Measurements from ENCODE around the gene KAZN. TPM values are rescaled to one million over a fixed set of nuclear protein-coding genes. Genes with fewer than 3 reads are reported as not detected.

The KAZN gene
- polyA plus RNA-seq, 1 donor from 2014 or later, result 20.6 TPM

GRCh38 chr1:14903922-14904321 is 305.4 kb downstream of the KAZN start:
- no peaks in the 10 kb centered on the region for H4K20me1 ChIP-seq (ENCODE audit: insufficient read depth)
- TF ChIP-seq EP300 (conservative IDR thresholded peaks at IDR 0.05; ENCODE audit: poor library complexity, severe bottlenecking) (no peak), MXI1 (conservative IDR thresholded peaks at IDR 0.05; ENCODE audit: poor library complexity, severe bottlenecking) (no peak), POLR2AphosphoS5 (IDR thresholded peaks at IDR 0.05) (no peak), RAD21 (conservative IDR thresholded peaks at IDR 0.05) (no peak), TAF1 (IDR thresholded peaks at IDR 0.05; ENCODE audit: low read depth) (no peak)
- no peak overlapping the region for H3K4me3 ChIP-seq (ENCODE audit: low read length)
- H2AFZ ChIP-seq (ENCODE audit: low read depth, low read length), result no peak overlapping the region
- H3K27me3 ChIP-seq (ENCODE audit: insufficient read depth, low read depth, low read length), result no peaks in the 10 kb centered on the region
- H3K9me2 ChIP-seq (ENCODE audit: insufficient read depth, low read length), result no peaks in the 10 kb centered on the region
- H3K9ac ChIP-seq (ENCODE audit: low read length), result no peak overlapping the region
- H3K4me2 ChIP-seq (ENCODE audit: low read length), result no peak overlapping the region
- no peaks in the 10 kb centered on the region for H3K79me2 ChIP-seq (replicated peaks; ENCODE audit: insufficient read depth, low read length)
- no peaks in the 10 kb centered on the region for H3K36me3 ChIP-seq (ENCODE audit: insufficient read depth, low read length)
- H3K9me3 ChIP-seq (ENCODE audit: low read length), result no peaks in the 10 kb centered on the region
- no peaks in the 10 kb centered on the region for H3F3A ChIP-seq (ENCODE audit: insufficient read depth, low read length, poor library complexity, severe bottlenecking)
- no peak overlapping the region for H3K27ac ChIP-seq (ENCODE audit: low read length)

- no peaks in the 10 kb centered on the region for H3K79me2 ChIP-seq (replicated peaks; ENCODE audit: insufficient read depth, low read length)
- no peaks in the 10 kb centered on the region for H3K36me3 ChIP-seq (ENCODE audit: insufficient read depth, low read length)
- no peak overlapping the region for H2AFZ ChIP-seq (ENCODE audit: low read depth, low read length)
- H3K9me3 ChIP-seq (ENCODE audit: low read length), result no peaks in the 10 kb centered on the region
- H3K9ac ChIP-seq (ENCODE audit: low read length), result no peak overlapping the region
- H3K4me3 ChIP-seq (ENCODE audit: low read length), result no peak overlapping the region
- no peaks in the 10 kb centered on the region for H3K27me3 ChIP-seq (ENCODE audit: insufficient read depth, low read depth, low read length)
- no peaks in the 10 kb centered on the region for H3K9me2 ChIP-seq (ENCODE audit: insufficient read depth, low read length)
- TF ChIP-seq CTCF (IDR thresholded peaks at IDR 0.05; ENCODE audit: poor library complexity, severe bottlenecking), result no peak
- TF ChIP-seq TAF1 (IDR thresholded peaks at IDR 0.05; ENCODE audit: low read depth), result no peak
- no peak for TF ChIP-seq EZH2 (IDR thresholded peaks at IDR 0.05; ENCODE audit: borderline replicate concordance, insufficient read depth, low read length, poor library complexity, severe bottlenecking)
- TF ChIP-seq RAD21 (conservative IDR thresholded peaks at IDR 0.05), result no peak
- no peak overlapping the region for H3K27ac ChIP-seq (ENCODE audit: low read length)
- H3F3A ChIP-seq (ENCODE audit: insufficient read depth, low read length, poor library complexity, severe bottlenecking), result no peaks in the 10 kb centered on the region
- no peak overlapping the region for H3K4me2 ChIP-seq (ENCODE audit: low read length)
- no peaks in the 10 kb centered on the region for H4K20me1 ChIP-seq (ENCODE audit: insufficient read depth)
Observed at GRCh38 chr1:14906665-14907064, 308.2 kb downstream of the KAZN start.

GRCh38 chr1:14907416-14907815 is 308.9 kb downstream of the KAZN start:
- H3K79me2 ChIP-seq (replicated peaks; ENCODE audit: insufficient read depth, low read length), result no peaks in the 10 kb centered on the region
- H2AFZ ChIP-seq (ENCODE audit: low read depth, low read length), result no peak overlapping the region
- no peaks in the 10 kb centered on the region for H3K9me3 ChIP-seq (ENCODE audit: low read length)
- H3K27me3 ChIP-seq (ENCODE audit: insufficient read depth, low read depth, low read length), result no peaks in the 10 kb centered on the region
- no peaks in the 10 kb centered on the region for H4K20me1 ChIP-seq (ENCODE audit: insufficient read depth)
- no peaks in the 10 kb centered on the region for H3F3A ChIP-seq (ENCODE audit: insufficient read depth, low read length, poor library complexity, severe bottlenecking)
- no peak overlapping the region for H3K9ac ChIP-seq (ENCODE audit: low read length)
- H3K27ac ChIP-seq (ENCODE audit: low read length), result no peak overlapping the region
- no peaks in the 10 kb centered on the region for H3K9me2 ChIP-seq (ENCODE audit: insufficient read depth, low read length)
- H3K4me3 ChIP-seq (ENCODE audit: low read length), result no peak overlapping the region
- no peaks in the 10 kb centered on the region for H3K36me3 ChIP-seq (ENCODE audit: insufficient read depth, low read length)
- H3K4me2 ChIP-seq (ENCODE audit: low read length), result no peak overlapping the region
- TF ChIP-seq TAF1 (IDR thresholded peaks at IDR 0.05; ENCODE audit: low read depth), result no peak
- no peak for TF ChIP-seq EZH2 (IDR thresholded peaks at IDR 0.05; ENCODE audit: borderline replicate concordance, insufficient read depth, low read length, poor library complexity, severe bottlenecking)
- no peak for TF ChIP-seq RAD21 (conservative IDR thresholded peaks at IDR 0.05)
- TF ChIP-seq REST (IDR thresholded peaks at IDR 0.05; ENCODE audit: borderline replicate concordance), result no peak
- TF ChIP-seq EP300 (conservative IDR thresholded peaks at IDR 0.05; ENCODE audit: poor library complexity, severe bottlenecking), result no peak
- no peak for TF ChIP-seq MXI1 (conservative IDR thresholded peaks at IDR 0.05; ENCODE audit: poor library complexity, severe bottlenecking)
- TF ChIP-seq CTCF (IDR thresholded peaks at IDR 0.05; ENCODE audit: poor library complexity, severe bottlenecking), result no peak
- TF ChIP-seq POLR2AphosphoS5 (IDR thresholded peaks at IDR 0.05), result no peak
- no peak for TF ChIP-seq SMC3 (conservative IDR thresholded peaks at IDR 0.05; ENCODE audit: poor library complexity)
